Stimulated activated CD4-positive, alpha-beta T cell treated with anti-CD3 and anti-CD28 coated beads, Interleukin-1b, Interleukin-23, amount 100 ng/mL, for 4 hours (primary cell): ENCODE results near the gene RAPGEF1.

ENCODE experiments used
- DNase-seq, 2 donors: peaks; one replicate each; pipeline ENCODE4 v3.0.0-alpha.2; 2020; ENCODE audit warnings: low read depth in 2 of 2

RAPGEF1 gene

GRCh38 chr9:131608493-131609037, 131.3 kb downstream of the RAPGEF1 start:
- no peak for DNase-seq

- DNase-seq, result no peak
These were observed 132.3 kb downstream of the RAPGEF1 start for GRCh38 chr9:131607591-131607990.

GRCh38 chr9:131606896-131607567, 132.8 kb downstream of the RAPGEF1 start:
- DNase-seq, result no peak

GRCh38 chr9:131605770-131606590, 133.9 kb downstream of the RAPGEF1 start:
- no peak for DNase-seq

- DNase-seq, result no peak
These were observed 136.0 kb downstream of the RAPGEF1 start for GRCh38 chr9:131603711-131604439.

- no peak for DNase-seq
These were observed 136.7 kb downstream of the RAPGEF1 start for GRCh38 chr9:131603199-131603598.

GRCh38 chr9:131601683-131602181, 138.1 kb downstream of the RAPGEF1 start:
- DNase-seq, result no peak

GRCh38 chr9:131598121-131598520, 141.8 kb downstream of the RAPGEF1 start:
- no peak for DNase-seq

GRCh38 chr9:131597246-131597645, 142.6 kb downstream of the RAPGEF1 start:
- DNase-seq, result no peak

- no peak for DNase-seq
These were observed 143.5 kb downstream of the RAPGEF1 start for GRCh38 chr9:131596430-131596743.

GRCh38 chr9:131595696-131596429, 144.0 kb downstream of the RAPGEF1 start:
- no peak for DNase-seq

GRCh38 chr9:131594906-131595665, 144.8 kb downstream of the RAPGEF1 start:
- no peak for DNase-seq

GRCh38 chr9:131593936-131594665, 145.8 kb downstream of the RAPGEF1 start:
- DNase-seq, result no peak

- no peak for DNase-seq
These were observed 146.6 kb downstream of the RAPGEF1 start for GRCh38 chr9:131593091-131593820.

- DNase-seq, result no peak
These were observed 148.0 kb downstream of the RAPGEF1 start for GRCh38 chr9:131591845-131592208.

- DNase-seq, result peak; percentile 70 to 73
These were observed 148.7 kb downstream of the RAPGEF1 start for GRCh38 chr9:131590907-131591844.

- no peak for DNase-seq
These were observed 149.4 kb downstream of the RAPGEF1 start for GRCh38 chr9:131590449-131590848.

- no peak for DNase-seq
These were observed 149.9 kb downstream of the RAPGEF1 start for GRCh38 chr9:131589993-131590392.
